Peyer's patch (tissue), 4 donors: ENCODE results near the gene AUNIP. TPM values are rescaled to one million over a fixed set of nuclear protein-coding genes. Genes with fewer than 3 reads are reported as not detected.

Source experiments
- DNase-seq, 3 donors: peaks; one replicate each; pipeline ENCODE4 v3.0.0-alpha.2; 2017 to 2019
- H3K27ac ChIP-seq, 4 donors: fragments of 200-600 bp; sonication (generic); one replicate each; pipeline ENCODE4 v1.5.1; 2016 to 2019
- H3K27me3 ChIP-seq, 2 donors: fragments of 200-600 bp; sonication (generic); one replicate each; pipeline ENCODE4 v1.5.1; 2019
- H3K36me3 ChIP-seq, 3 donors: fragments of 200-600 bp; sonication (generic); one replicate each; pipeline ENCODE4 v1.5.1; 2016 to 2019
- H3K4me1 ChIP-seq, 4 donors: fragments of 200-600 bp; sonication (generic); one replicate each; pipeline ENCODE4 v1.5.1; 2016 to 2019
- H3K4me3 ChIP-seq, 4 donors: fragments of 200-600 bp; sonication (generic); 1 replicate in 3 of 4; 2 replicates in 1 of 4; pipeline ENCODE4 v1.5.1; 2016 to 2019; ENCODE audit warnings: mild to moderate bottlenecking in 1 of 4
- H3K9me3 ChIP-seq, 4 donors: fragments of 200-600 bp; sonication (generic); one replicate each; pipeline ENCODE4 v1.5.1; 2016 to 2019; ENCODE audit warnings: mild to moderate bottlenecking in 1 of 4
- POLR2A ChIP-seq, 2 donors: fragments of 450-650 bp; IDR thresholded peaks; one replicate each; pipeline ENCODE4 v1.5.1; 2017; ENCODE audit warnings: antibody characterized with exemption in 2 of 2, mild to moderate bottlenecking in 2 of 2, moderate library complexity in 2 of 2
- total RNA-seq, 4 donors: library from RNA; depleted of rRNA; stranded (reverse); fragments of >200 nt; gene quantifications; one replicate each; pipeline ENCODE4 v1.1.0, GENCODE V29; 2016
- TF ChIP-seq, protein P1 (sequence below), 6 experiments: fragments of 450-650 bp in 4 of 6; fragments of 200-600 bp in 2 of 6; sonication (generic) in 1 of 6; IDR thresholded peaks; one replicate each; pipeline ENCODE4 v1.5.1; 2017 to 2019; ENCODE audit warnings: antibody characterized with exemption in 6 of 6, mild to moderate bottlenecking in 3 of 6, moderate library complexity in 1 of 6

Gene AUNIP
- total RNA-seq, 4 donors from 2014 or later: 0.95 to 1.6 TPM; not detected in 2

DNA sequence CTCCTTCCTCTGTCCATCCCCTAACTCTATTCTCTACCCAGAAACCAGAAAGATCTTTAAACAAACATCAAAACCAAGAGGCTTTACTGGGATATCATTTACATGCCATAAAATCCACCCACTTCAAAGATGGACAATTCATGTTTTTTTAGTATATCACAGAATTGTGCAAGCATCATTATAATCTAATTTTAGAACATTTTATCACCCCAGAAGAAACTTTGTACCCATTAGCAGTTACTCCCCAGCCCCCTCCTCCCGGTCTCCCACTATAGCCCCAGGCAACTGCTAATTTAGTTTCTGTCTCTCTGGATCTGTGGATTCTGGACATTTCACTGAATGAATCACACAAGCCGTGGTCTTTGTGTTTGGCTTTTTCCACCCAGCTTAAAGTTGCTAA, 64.0 kb downstream of the AUNIP start:
- Histone ChIP-seq H3K27me3 (no peaks in the 10 kb centered on the region), H3K9me3 (no peaks in the 10 kb centered on the region), H3K4me1 (peaks cover 0 to 12% (median 0%) of the 10 kb centered on the region in 4 donors), H3K4me3 (no peak overlapping the region), H3K36me3 (no peaks in the 10 kb centered on the region), H3K27ac (no peak overlapping the region)
- no peak for TF ChIP-seq POLR2A (IDR thresholded peaks at IDR 0.05)
- TF ChIP-seq, protein P1, sequence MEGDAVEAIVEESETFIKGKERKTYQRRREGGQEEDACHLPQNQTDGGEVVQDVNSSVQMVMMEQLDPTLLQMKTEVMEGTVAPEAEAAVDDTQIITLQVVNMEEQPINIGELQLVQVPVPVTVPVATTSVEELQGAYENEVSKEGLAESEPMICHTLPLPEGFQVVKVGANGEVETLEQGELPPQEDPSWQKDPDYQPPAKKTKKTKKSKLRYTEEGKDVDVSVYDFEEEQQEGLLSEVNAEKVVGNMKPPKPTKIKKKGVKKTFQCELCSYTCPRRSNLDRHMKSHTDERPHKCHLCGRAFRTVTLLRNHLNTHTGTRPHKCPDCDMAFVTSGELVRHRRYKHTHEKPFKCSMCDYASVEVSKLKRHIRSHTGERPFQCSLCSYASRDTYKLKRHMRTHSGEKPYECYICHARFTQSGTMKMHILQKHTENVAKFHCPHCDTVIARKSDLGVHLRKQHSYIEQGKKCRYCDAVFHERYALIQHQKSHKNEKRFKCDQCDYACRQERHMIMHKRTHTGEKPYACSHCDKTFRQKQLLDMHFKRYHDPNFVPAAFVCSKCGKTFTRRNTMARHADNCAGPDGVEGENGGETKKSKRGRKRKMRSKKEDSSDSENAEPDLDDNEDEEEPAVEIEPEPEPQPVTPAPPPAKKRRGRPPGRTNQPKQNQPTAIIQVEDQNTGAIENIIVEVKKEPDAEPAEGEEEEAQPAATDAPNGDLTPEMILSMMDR (IDR thresholded peaks at IDR 0.05): no peak
- DNase-seq: no peak

DNA sequence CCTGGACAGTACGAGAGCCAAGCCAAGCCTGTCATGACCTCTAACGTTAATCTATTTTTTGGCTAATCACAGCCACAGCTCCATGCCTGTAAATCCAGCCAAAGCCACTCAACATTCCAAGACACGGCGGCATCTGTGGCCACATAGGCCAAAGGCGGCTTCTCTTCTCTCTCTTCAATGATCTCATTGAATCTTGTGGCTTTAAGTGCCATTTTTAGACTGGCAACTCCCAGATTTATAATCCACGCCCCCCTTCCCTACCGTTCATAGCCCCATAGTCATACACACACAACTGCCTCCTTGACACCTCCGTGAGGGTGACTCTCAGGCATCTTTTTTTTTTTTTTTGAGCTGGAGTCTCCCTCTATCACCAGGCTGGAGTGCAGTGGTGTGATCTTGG, 64.9 kb downstream of the AUNIP start:
- Histone ChIP-seq H3K4me3 (no peak overlapping the region), H3K36me3 (no peaks in the 10 kb centered on the region), H3K27me3 (no peaks in the 10 kb centered on the region), H3K27ac (no peak overlapping the region), H3K4me1 (peaks cover 0 to 7% (median 0%) of the 10 kb centered on the region in 4 donors), H3K9me3 (no peaks in the 10 kb centered on the region)
- DNase-seq: no peak
- TF ChIP-seq, protein P1 (IDR thresholded peaks at IDR 0.05): no peak
- TF ChIP-seq POLR2A (IDR thresholded peaks at IDR 0.05): no peak

DNA sequence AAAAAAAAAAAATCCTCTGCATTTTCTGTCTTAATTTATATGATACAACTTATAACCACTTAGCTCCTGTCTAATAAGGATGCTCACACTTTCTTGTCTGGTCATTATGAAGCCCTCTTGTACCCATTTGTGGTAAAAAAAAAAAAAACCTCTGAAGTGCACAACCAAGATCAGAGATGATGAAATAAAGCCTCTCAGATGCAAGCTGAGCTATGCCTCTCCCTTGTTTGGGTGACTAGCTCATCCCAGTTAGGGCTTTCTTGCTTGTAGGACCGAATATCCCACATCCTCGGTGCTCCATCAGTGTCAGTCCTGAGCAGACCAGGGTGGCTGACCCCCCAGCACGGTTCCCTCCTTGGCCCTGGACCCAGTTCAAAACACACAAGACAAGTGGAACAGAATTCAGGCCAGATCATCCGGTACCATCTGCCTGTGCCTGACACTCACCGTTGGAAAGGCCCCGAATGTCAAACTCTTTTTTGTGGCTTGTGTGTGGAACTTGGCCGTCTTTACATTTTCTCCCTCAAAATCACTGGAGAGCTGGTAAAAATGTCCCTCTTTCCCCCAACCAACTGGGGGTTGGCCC, 65.6 kb downstream of the AUNIP start:
- Histone ChIP-seq H3K27me3 (no peaks in the 10 kb centered on the region), H3K36me3 (no peaks in the 10 kb centered on the region), H3K4me3 (no peak overlapping the region), H3K27ac (no peak overlapping the region), H3K4me1 (peaks cover 0 to 3% (median 0%) of the 10 kb centered on the region in 4 donors), H3K9me3 (no peaks in the 10 kb centered on the region)
- no peak for TF ChIP-seq POLR2A (IDR thresholded peaks at IDR 0.05)
- TF ChIP-seq, protein P1 (IDR thresholded peaks at IDR 0.05): no peak
- DNase-seq: no peak

DNA sequence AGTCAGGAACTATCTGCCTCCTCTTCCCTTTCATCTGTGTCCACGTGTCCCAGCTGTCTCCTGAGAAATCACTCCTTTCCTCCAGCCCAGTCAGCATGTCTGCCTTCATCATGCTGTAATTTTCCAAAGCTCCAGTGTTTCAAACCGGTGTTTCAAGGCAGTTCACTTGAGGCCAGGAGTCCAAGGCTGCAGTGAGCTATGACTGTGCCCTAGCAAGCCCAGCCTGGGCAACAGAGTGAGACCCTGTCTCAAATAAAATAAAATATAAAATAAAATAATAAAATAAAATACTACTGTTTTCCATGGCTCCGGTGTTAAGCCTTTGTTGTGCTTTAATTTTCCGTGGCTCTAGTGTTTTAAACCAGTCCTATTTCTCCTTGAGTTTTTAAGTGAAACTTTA, 67.1 kb downstream of the AUNIP start:
- peaks cover 0 to 3% (median 0%) of the 10 kb centered on the region in 4 donors for H3K4me1 ChIP-seq
- TF ChIP-seq, protein P1 (IDR thresholded peaks at IDR 0.05): no peak
- TF ChIP-seq POLR2A (IDR thresholded peaks at IDR 0.05): no peak
- no peak overlapping the region for H3K27ac ChIP-seq
- no peak overlapping the region for H3K4me3 ChIP-seq
- DNase-seq: no peak
- H3K27me3 ChIP-seq: no peaks in the 10 kb centered on the region
- H3K36me3 ChIP-seq: no peaks in the 10 kb centered on the region
- H3K9me3 ChIP-seq: no peaks in the 10 kb centered on the region

DNA sequence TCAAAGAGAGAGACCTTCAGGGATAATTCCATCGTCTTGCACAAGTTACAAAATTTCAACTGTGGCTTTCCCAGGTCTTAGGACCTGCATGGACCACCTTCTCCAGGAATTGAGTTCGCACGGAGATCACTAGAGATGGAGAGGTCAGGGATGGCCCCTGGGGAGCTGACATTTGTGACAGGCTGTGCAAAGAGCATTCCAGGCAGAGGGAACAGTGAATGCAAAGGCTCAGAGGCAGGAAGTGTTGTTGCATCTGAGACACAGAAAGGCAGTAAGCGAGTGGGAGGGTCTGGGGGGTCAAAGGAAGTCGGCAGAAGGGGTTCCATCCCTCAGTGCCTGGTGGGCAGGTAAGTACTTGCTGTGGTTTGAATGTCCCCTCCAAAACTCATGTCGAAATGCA, 68.8 kb downstream of the AUNIP start:
- H3K27ac ChIP-seq: no peak overlapping the region

More for the DNA sequence above, 68.8 kb downstream of the AUNIP start:
- no peaks in the 10 kb centered on the region for H3K27me3 ChIP-seq
- no peaks in the 10 kb centered on the region for H3K36me3 ChIP-seq
- no peak for TF ChIP-seq POLR2A (IDR thresholded peaks at IDR 0.05)
- TF ChIP-seq, protein P1 (IDR thresholded peaks at IDR 0.05): no peak
- H3K9me3 ChIP-seq: no peaks in the 10 kb centered on the region
- no peak for DNase-seq
- no peaks in the 10 kb centered on the region for H3K4me1 ChIP-seq
- H3K4me3 ChIP-seq: no peak overlapping the region
